Neural progenitor cell (in vitro differentiated cells): ENCODE data around the gene LRCH4.

Experiments used
- EZH2 ChIP-seq: fragments of 200-600 bp; sonication (generic); IDR thresholded peaks from 2 replicates; pipeline ENCODE4 v1.6.1; 2017; ENCODE audit warnings: antibody characterized with exemption, mild to moderate bottlenecking, moderate library complexity
- TF ChIP-seq, protein P1 (sequence below): fragments of 200-600 bp; sonication (generic); IDR thresholded peaks from 2 replicates; pipeline ENCODE4 v1.5.1; 2017; ENCODE audit warnings: antibody characterized with exemption, mild to moderate bottlenecking

DNA sequence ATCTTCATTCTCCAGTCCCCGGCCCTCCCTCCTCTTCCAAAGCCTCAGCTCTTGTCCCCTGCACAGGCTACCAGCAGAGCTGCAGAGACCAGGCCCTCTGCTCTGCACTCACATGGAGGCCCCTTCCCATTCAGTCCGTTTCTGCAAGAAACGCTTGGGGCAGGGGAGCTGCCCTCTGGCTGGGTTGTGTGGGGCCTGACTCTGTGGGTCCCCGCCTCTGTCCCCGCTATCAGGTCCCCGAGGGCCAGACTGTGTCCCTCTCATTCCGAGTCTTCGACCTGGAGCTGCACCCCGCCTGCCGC, 17.7 kb upstream of the LRCH4 start:
- TF ChIP-seq, protein P1, sequence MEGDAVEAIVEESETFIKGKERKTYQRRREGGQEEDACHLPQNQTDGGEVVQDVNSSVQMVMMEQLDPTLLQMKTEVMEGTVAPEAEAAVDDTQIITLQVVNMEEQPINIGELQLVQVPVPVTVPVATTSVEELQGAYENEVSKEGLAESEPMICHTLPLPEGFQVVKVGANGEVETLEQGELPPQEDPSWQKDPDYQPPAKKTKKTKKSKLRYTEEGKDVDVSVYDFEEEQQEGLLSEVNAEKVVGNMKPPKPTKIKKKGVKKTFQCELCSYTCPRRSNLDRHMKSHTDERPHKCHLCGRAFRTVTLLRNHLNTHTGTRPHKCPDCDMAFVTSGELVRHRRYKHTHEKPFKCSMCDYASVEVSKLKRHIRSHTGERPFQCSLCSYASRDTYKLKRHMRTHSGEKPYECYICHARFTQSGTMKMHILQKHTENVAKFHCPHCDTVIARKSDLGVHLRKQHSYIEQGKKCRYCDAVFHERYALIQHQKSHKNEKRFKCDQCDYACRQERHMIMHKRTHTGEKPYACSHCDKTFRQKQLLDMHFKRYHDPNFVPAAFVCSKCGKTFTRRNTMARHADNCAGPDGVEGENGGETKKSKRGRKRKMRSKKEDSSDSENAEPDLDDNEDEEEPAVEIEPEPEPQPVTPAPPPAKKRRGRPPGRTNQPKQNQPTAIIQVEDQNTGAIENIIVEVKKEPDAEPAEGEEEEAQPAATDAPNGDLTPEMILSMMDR = no peak
- TF ChIP-seq EZH2 = no peak
